ENCODE data around the gene DLEC1. TPM values are rescaled to one million over a fixed set of nuclear protein-coding genes. Genes with fewer than 3 reads are reported as not detected.
"Not testable (repeated sequence)": the region's sequence is repeated elsewhere in the genome, so short reads cannot be mapped to it uniquely, and the experiment has no call there.

The DLEC1 gene
- total and polyA plus RNA-seq, 5 experiments from 2014 or later = 0.31 to 5.2 (median 0.37) TPM

GRCh38 chr3:38154625-38155255 lies 115.7 kb downstream of the DLEC1 start:
- Mint-ChIP-seq H3K4me1 (peaks cover 4 to 41% (median 11%) of the 10 kb centered on the region in 4 donors), H3K36me3 (no peaks in the 10 kb centered on the region), H3K27ac (no peak overlapping the region), H3K27me3 (no peaks in the 10 kb centered on the region), H3K9me3 (no peaks in the 10 kb centered on the region), H3K4me3 (peak overlapping the region in 1 of 10 donors; percentile 49)
- POLR2A ChIA-PET = interaction anchor here (0.9 to 1.2 kb wide), 2 partner anchors 10 to 16 kb away, joined by 3 to 9 read pairs; partner anchors contain the start of genes MYD88 and OXSR1
- no peak for DNase-seq
- no peak for ATAC-seq

- Mint-ChIP-seq H3K4me1 (peaks cover 4 to 33% (median 10%) of the 10 kb centered on the region in 4 donors), H3K27me3 (no peaks in the 10 kb centered on the region), H3K4me3 (no peak overlapping the region), H3K27ac (no peak overlapping the region), H3K36me3 (no peaks in the 10 kb centered on the region), H3K9me3 (no peaks in the 10 kb centered on the region)
- POLR2A ChIA-PET = interaction anchor here (0.7 kb wide), 1 partner anchor 11 kb away, joined by 3 read pairs; no protein-coding TSS in a partner anchor
- DNase-seq (no peak), ATAC-seq (no peak)
Observed at GRCh38 chr3:38155825-38156224, 116.8 kb downstream of the DLEC1 start.

- POLR2A ChIA-PET = no interaction called here
- no peaks in the 10 kb centered on the region for H3K36me3 Mint-ChIP-seq
- no peak overlapping the region for H3K4me3 Mint-ChIP-seq
- no peaks in the 10 kb centered on the region for H3K9me3 Mint-ChIP-seq
- H3K27me3 Mint-ChIP-seq = no peaks in the 10 kb centered on the region
- H3K27ac Mint-ChIP-seq = no peak overlapping the region
- peaks cover 0 to 20% (median under 1%) of the 10 kb centered on the region in 4 donors for H3K4me1 Mint-ChIP-seq
- ATAC-seq (no peak), DNase-seq (no peak)
Observed at GRCh38 chr3:38157117-38157516, 118.1 kb downstream of the DLEC1 start.

- H3K36me3 Mint-ChIP-seq = no peaks in the 10 kb centered on the region
- no peaks in the 10 kb centered on the region for H3K9me3 Mint-ChIP-seq
- H3K4me3 Mint-ChIP-seq = no peak overlapping the region
- peaks cover 0 to 17% (median 0%) of the 10 kb centered on the region in 4 donors for H3K4me1 Mint-ChIP-seq
- H3K27ac Mint-ChIP-seq = no peak overlapping the region
- POLR2A ChIA-PET = no interaction called here
- H3K27me3 Mint-ChIP-seq = no peaks in the 10 kb centered on the region
- ATAC-seq (no peak), DNase-seq (no peak)
Observed at GRCh38 chr3:38157595-38157994, 118.6 kb downstream of the DLEC1 start.

- no peak for ATAC-seq
- Mint-ChIP-seq H3K9me3 (no peaks in the 10 kb centered on the region), H3K27me3 (no peaks in the 10 kb centered on the region), H3K4me1 (peaks cover 0 to 11% (median 0%) of the 10 kb centered on the region in 4 donors), H3K4me3 (no peak overlapping the region), H3K36me3 (no peaks in the 10 kb centered on the region), H3K27ac (no peak overlapping the region)
- POLR2A ChIA-PET = interaction anchor here (0.9 kb wide), 1 partner anchor 19 kb away, joined by 5 read pairs; no protein-coding TSS in a partner anchor
- no peak for DNase-seq
Observed at GRCh38 chr3:38158472-38158871, 119.5 kb downstream of the DLEC1 start.

- H3K27ac Mint-ChIP-seq, H3K4me1 Mint-ChIP-seq, POLR2A ChIA-PET, ATAC-seq, H3K27me3 Mint-ChIP-seq, H3K36me3 Mint-ChIP-seq, H3K9me3 Mint-ChIP-seq, DNase-seq, H3K4me3 Mint-ChIP-seq: not testable (repeated sequence)
Observed at GRCh38 chr3:38160704-38161103, 121.7 kb downstream of the DLEC1 start.

GRCh38 chr3:38163117-38163840 lies 124.3 kb downstream of the DLEC1 start:
- H3K27me3 Mint-ChIP-seq = no peaks in the 10 kb centered on the region
- no peaks in the 10 kb centered on the region for H3K9me3 Mint-ChIP-seq
- peak in 3 of 10 donors; percentile 22 to 28 (median 27) for DNase-seq
- no peak for ATAC-seq
- POLR2A ChIA-PET = interaction anchor here (5.8 kb wide), 1 partner anchor 24 kb away, joined by 192 read pairs; the partner anchor contains the start of genes ACAA1 and MYD88
- H3K36me3 Mint-ChIP-seq = peaks cover 0 to 4% (median 0%) of the 10 kb centered on the region in 3 donors
- peak overlapping the region in 5 of 10 donors; percentile 3 to 67 (median 22) for H3K4me3 Mint-ChIP-seq
- peak overlapping the region in 8 of 10 donors; percentile 19 to 100 (median 100) for H3K27ac Mint-ChIP-seq
- peaks cover 21 to 35% (median 32%) of the 10 kb centered on the region in 4 donors for H3K4me1 Mint-ChIP-seq

GRCh38 chr3:38163841-38164642 lies 125.0 kb downstream of the DLEC1 start:
- H3K36me3 Mint-ChIP-seq = peaks cover 0 to 4% (median 0%) of the 10 kb centered on the region in 3 donors
- H3K27ac Mint-ChIP-seq = peak overlapping the region; percentile 99 to 100 (median 100)
- H3K27me3 Mint-ChIP-seq = no peaks in the 10 kb centered on the region
- H3K9me3 Mint-ChIP-seq = no peaks in the 10 kb centered on the region
- POLR2A ChIA-PET = interaction anchor here (1.2 to 5.8 kb wide), 8 partner anchors 10 to 161 kb away, joined by 3 to 192 read pairs (median 6); partner anchors contain the start of genes ACAA1, DLEC1 and MYD88
- ATAC-seq = no peak
- H3K4me1 Mint-ChIP-seq = peaks cover 21 to 40% (median 40%) of the 10 kb centered on the region in 4 donors
- no peak for DNase-seq
- H3K4me3 Mint-ChIP-seq = peak overlapping the region; percentile 88 to 97 (median 95)

- peaks cover 21 to 45% (median 45%) of the 10 kb centered on the region in 4 donors for H3K4me1 Mint-ChIP-seq
- peak; percentile 17 to 35 for ATAC-seq
- no peaks in the 10 kb centered on the region for H3K9me3 Mint-ChIP-seq
- H3K36me3 Mint-ChIP-seq = peaks cover 0 to 4% (median 0%) of the 10 kb centered on the region in 3 donors
- peak overlapping the region; percentile 99 to 100 (median 100) for H3K27ac Mint-ChIP-seq
- POLR2A ChIA-PET = interaction anchor here (1.0 to 5.8 kb wide), 11 partner anchors 10 to 332 kb away, joined by 3 to 192 read pairs (median 5); partner anchors contain the start of genes ACAA1, DLEC1, EXOG and MYD88
- H3K4me3 Mint-ChIP-seq = peak overlapping the region; percentile 88 to 97 (median 95)
- no peak for DNase-seq
- H3K27me3 Mint-ChIP-seq = no peaks in the 10 kb centered on the region
Observed at GRCh38 chr3:38164643-38164951, 125.6 kb downstream of the DLEC1 start.

- H3K36me3 Mint-ChIP-seq = peaks cover 0 to 4% (median 0%) of the 10 kb centered on the region in 3 donors
- POLR2A ChIA-PET = interaction anchor here (0.5 to 5.8 kb wide), 18 partner anchors 11 to 1171 kb away, joined by 3 to 192 read pairs (median 4); partner anchors contain the start of genes ACAA1, DLEC1, EXOG and MYD88
- peaks cover 21 to 48% (median 47%) of the 10 kb centered on the region in 4 donors for H3K4me1 Mint-ChIP-seq
- peak within 1 kb of the TSS; percentile 99 to 100 (median 100) for H3K27ac Mint-ChIP-seq
- ATAC-seq (peak; percentile 89), DNase-seq (peak; percentile 91 to 99 (median 98))
- no peaks in the 10 kb centered on the region for H3K27me3 Mint-ChIP-seq
- H3K4me3 Mint-ChIP-seq = peak within 1 kb of the TSS; percentile 88 to 97 (median 95)
- H3K9me3 Mint-ChIP-seq = no peaks in the 10 kb centered on the region
Observed at GRCh38 chr3:38164952-38165721, 126.1 kb downstream of the DLEC1 start, which contains the start of gene OXSR1. Gene OXSR1 (plus strand): TSS chr3:38165537. CDS start chr3:38165877, 340 bp downstream.

- H3K4me3 Mint-ChIP-seq = peak overlapping the region; percentile 88 to 97 (median 95)
- DNase-seq (peak in 1 of 10 donors; percentile 67), ATAC-seq (peak; percentile 0 to 7)
- no peaks in the 10 kb centered on the region for H3K27me3 Mint-ChIP-seq
- peak overlapping the region; percentile 91 to 100 (median 100) for H3K27ac Mint-ChIP-seq
- peaks cover 0 to 4% (median 0%) of the 10 kb centered on the region in 3 donors for H3K36me3 Mint-ChIP-seq
- H3K4me1 Mint-ChIP-seq = peaks cover 21 to 55% (median 54%) of the 10 kb centered on the region in 4 donors
- POLR2A ChIA-PET = interaction anchor here (0.5 to 5.8 kb wide), 15 partner anchors 13 to 986 kb away, joined by 3 to 192 read pairs (median 4); partner anchors contain the start of genes ACAA1, DLEC1, EXOG and MYD88
- H3K9me3 Mint-ChIP-seq = no peaks in the 10 kb centered on the region
Observed at GRCh38 chr3:38165722-38166387, 126.8 kb downstream of the DLEC1 start.
